WTC11 (cell line): Measurements from ENCODE around the gene CADM2. TPM values are rescaled to one million over a fixed set of nuclear protein-coding genes. Genes with fewer than 3 reads are reported as not detected.

Experiments used
- ATAC-seq: fragments of 200-7000 bp; cut with Tn5 transposase; 2 replicates; pipeline ENCODE4 v1.10.0; 2021; ENCODE audit warnings: mild to moderate bottlenecking, moderate library complexity
- CTCF ChIA-PET: fragments of 300-600 bp; sonication (Branson Sonifier 250); formaldehyde crosslinking; loops from one replicate; lab custom pipeline; 2021; ENCODE audit warnings: antibody characterized with exemption; lab: Charles Lee
- POLR2A ChIA-PET: fragments of 350-600 bp; sonication (Branson Sonifier 250); formaldehyde crosslinking; loops from one replicate; lab custom pipeline; 2021; ENCODE audit warnings: antibody characterized with exemption; lab: Charles Lee
- DNase-seq: peaks from one replicate; pipeline ENCODE4 v3.0.0; 2021; ENCODE audit warnings: low spot score
- H3K27ac Mint-ChIP-seq: 2 replicates; pipeline ENCODE4 v1.8.0; 2021; ENCODE audit warnings: mixed read lengths
- H3K27me3 Mint-ChIP-seq: 2 replicates; pipeline ENCODE4 v1.8.0; 2021; ENCODE audit warnings: low read depth, mild to moderate bottlenecking, moderate library complexity, mixed read lengths
- H3K36me3 Mint-ChIP-seq: 2 replicates; pipeline ENCODE4 v1.8.0; 2021; ENCODE audit warnings: mixed read lengths
- H3K4me1 Mint-ChIP-seq: 2 replicates; pipeline ENCODE4 v1.8.0; 2022; ENCODE audit warnings: mixed read lengths
- H3K4me3 Mint-ChIP-seq: 2 replicates; pipeline ENCODE4 v1.8.0; 2021; ENCODE audit warnings: mild to moderate bottlenecking, moderate library complexity, mixed read lengths
- H3K9me3 Mint-ChIP-seq: 2 replicates; pipeline ENCODE4 v1.8.0; 2021; ENCODE audit warnings: mixed read lengths
- ETV6 ChIP-seq: sonication (generic); formaldehyde crosslinking; IDR thresholded peaks from 2 replicates; pipeline ENCODE4 v1.8.1; 2022; ENCODE audit warnings: mild to moderate bottlenecking, missing genetic modification reagents
- HMGA2 ChIP-seq: fragments of 250-450 bp; sonication (Bioruptor Pico); IDR thresholded peaks from 2 replicates; pipeline ENCODE4 v1.4.0; 2021; ENCODE audit warnings: mild to moderate bottlenecking, moderate library complexity
- JAZF1 ChIP-seq: fragments of 250-450 bp; sonication (Bioruptor Pico); IDR thresholded peaks from 2 replicates; pipeline ENCODE4 v1.9.0; 2021; ENCODE audit warnings: moderate library complexity, mild to moderate bottlenecking, inconsistent platforms
- KAT7 ChIP-seq: sonication (generic); formaldehyde crosslinking; IDR thresholded peaks from 2 replicates; pipeline ENCODE4 v1.8.1; 2023; ENCODE audit warnings: missing genetic modification reagents, mild to moderate bottlenecking, borderline replicate concordance
- NFATC4 ChIP-seq: fragments of 250-450 bp; sonication (Bioruptor Pico); IDR thresholded peaks from 2 replicates; pipeline ENCODE4 v1.9.0; 2021; ENCODE audit warnings: mild to moderate bottlenecking
- NR1H2 ChIP-seq: sonication (generic); formaldehyde crosslinking; IDR thresholded peaks from 2 replicates; pipeline ENCODE4 v1.9.0; 2021; ENCODE audit warnings: mild to moderate bottlenecking, moderate library complexity, missing genetic modification reagents
- RORB ChIP-seq: fragments of 250-450 bp; sonication (Bioruptor Pico); IDR thresholded peaks from 2 replicates; pipeline ENCODE4 v1.9.0; 2021; ENCODE audit warnings: mild to moderate bottlenecking
- TEAD1 ChIP-seq: sonication (generic); formaldehyde crosslinking; IDR thresholded peaks from 2 replicates; pipeline ENCODE4 v1.8.0; 2022; ENCODE audit warnings: mild to moderate bottlenecking, missing genetic modification reagents
- ZNF232 ChIP-seq: sonication (generic); formaldehyde crosslinking; IDR thresholded peaks from 2 replicates; pipeline ENCODE4 v1.8.0; 2022; ENCODE audit warnings: mild to moderate bottlenecking, missing genetic modification reagents
- ZNF416 ChIP-seq: fragments of 250-450 bp; sonication (Bioruptor Pico); IDR thresholded peaks from 2 replicates; pipeline ENCODE4 v1.9.0; 2021; ENCODE audit warnings: mild to moderate bottlenecking, inconsistent platforms
- total RNA-seq: library from RNA; stranded (reverse); gene quantifications from 3 replicates; pipeline ENCODE4 v1.2.3, GENCODE V29; 2021
- TF ChIP-seq, protein P1 (sequence below): sonication (generic); formaldehyde crosslinking; IDR thresholded peaks from 2 replicates; pipeline ENCODE4 v1.8.0; 2023; ENCODE audit warnings: missing genetic modification reagents
- TF ChIP-seq, protein P2 (sequence below): fragments of 250-450 bp; sonication (Bioruptor Pico); IDR thresholded peaks from 2 replicates; pipeline ENCODE4 v2.1.2; 2022; ENCODE audit warnings: mild to moderate bottlenecking, moderate library complexity
- TF ChIP-seq, protein P3 (sequence below): sonication (generic); formaldehyde crosslinking; IDR thresholded peaks from 2 replicates; pipeline ENCODE4 v1.8.1; 2022; ENCODE audit warnings: mild to moderate bottlenecking, missing genetic modification reagents, moderate library complexity, borderline replicate concordance
- TF ChIP-seq, protein P4 (sequence below): sonication (generic); formaldehyde crosslinking; IDR thresholded peaks from 2 replicates; pipeline ENCODE4 v1.8.0; 2022; ENCODE audit warnings: missing genetic modification reagents
- TF ChIP-seq, protein P5 (sequence below): sonication (generic); formaldehyde crosslinking; IDR thresholded peaks from 2 replicates; pipeline ENCODE4 v1.8.0; 2022; ENCODE audit warnings: mild to moderate bottlenecking, missing genetic modification reagents
- TF ChIP-seq, protein P6 (sequence below): sonication (generic); formaldehyde crosslinking; conservative IDR thresholded peaks from 2 replicates; pipeline ENCODE4 v1.8.1; 2022; ENCODE audit warnings: mild to moderate bottlenecking, missing genetic modification reagents

CADM2 gene
- total RNA-seq, 1 experiment from 2014 or later, result 18.8 TPM

DNA sequence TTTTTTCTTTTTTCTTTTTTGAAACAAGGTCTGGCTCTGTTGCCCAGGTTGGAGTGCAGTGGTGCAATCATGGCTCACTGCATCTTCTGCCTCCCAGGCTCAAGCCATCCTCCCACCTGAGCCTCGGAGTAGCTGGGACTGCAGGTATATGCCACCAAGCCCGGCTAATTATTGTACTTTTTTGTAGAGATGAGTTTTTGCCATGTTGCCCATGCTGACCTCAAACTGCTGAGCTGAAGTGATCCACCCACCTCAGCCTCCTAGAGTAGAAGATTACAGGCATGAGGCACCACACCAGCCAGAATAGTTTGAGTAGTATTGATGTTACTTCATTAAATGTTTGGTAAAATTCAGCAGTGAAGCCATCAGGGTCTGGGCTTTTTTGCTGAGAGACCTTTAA is 251.8 kb downstream of the CADM2 start (continued):
- TF ChIP-seq HMGA2 (CRISPR knock-in tag) (no peak), JAZF1 (CRISPR knock-in tag) (no peak)

DNA sequence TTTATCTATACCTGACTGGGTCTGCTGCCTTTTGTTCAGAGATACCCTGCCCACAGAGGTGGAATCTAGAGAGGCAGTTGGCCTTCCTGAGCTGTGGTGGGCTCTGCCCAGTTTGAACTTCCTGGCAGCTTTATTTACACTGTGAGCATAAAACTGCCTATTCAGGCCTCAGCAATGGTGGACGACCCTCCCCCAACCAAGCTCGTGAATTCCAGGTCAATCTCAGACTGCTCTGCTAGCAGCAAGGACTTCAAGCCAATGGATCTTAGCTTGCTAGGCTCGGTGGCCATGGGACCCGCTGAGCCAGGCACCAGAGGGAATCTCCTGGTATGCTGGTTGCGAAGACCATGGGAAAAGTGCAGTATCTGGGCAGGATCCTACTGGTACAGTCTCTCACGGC is 270.2 kb downstream of the CADM2 start:
- H3K4me3 Mint-ChIP-seq, result no peak overlapping the region
- CTCF ChIA-PET, result no interaction called here
- POLR2A ChIA-PET, result no interaction called here
- no peak for DNase-seq
- peaks cover 10% of the 10 kb centered on the region for H3K36me3 Mint-ChIP-seq
- H3K27me3 Mint-ChIP-seq, result no peaks in the 10 kb centered on the region
- TF ChIP-seq, protein P1, sequence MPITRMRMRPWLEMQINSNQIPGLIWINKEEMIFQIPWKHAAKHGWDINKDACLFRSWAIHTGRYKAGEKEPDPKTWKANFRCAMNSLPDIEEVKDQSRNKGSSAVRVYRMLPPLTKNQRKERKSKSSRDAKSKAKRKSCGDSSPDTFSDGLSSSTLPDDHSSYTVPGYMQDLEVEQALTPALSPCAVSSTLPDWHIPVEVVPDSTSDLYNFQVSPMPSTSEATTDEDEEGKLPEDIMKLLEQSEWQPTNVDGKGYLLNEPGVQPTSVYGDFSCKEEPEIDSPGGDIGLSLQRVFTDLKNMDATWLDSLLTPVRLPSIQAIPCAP (CRISPR knock-in tag), result no peak
- TF ChIP-seq, protein P2, sequence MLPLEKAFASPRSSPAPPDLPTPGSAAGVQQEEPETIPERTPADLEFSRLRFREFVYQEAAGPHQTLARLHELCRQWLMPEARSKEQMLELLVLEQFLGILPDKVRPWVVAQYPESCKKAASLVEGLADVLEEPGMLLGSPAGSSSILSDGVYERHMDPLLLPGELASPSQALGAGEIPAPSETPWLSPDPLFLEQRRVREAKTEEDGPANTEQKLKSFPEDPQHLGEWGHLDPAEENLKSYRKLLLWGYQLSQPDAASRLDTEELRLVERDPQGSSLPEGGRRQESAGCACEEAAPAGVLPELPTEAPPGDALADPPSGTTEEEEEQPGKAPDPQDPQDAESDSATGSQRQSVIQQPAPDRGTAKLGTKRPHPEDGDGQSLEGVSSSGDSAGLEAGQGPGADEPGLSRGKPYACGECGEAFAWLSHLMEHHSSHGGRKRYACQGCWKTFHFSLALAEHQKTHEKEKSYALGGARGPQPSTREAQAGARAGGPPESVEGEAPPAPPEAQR (CRISPR knock-in tag), result no peak
- TF ChIP-seq TEAD1 (CRISPR knock-in tag) (no peak), JAZF1 (CRISPR knock-in tag) (no peak), ZNF416 (CRISPR knock-in tag) (no peak)
- TF ChIP-seq, protein P3, sequence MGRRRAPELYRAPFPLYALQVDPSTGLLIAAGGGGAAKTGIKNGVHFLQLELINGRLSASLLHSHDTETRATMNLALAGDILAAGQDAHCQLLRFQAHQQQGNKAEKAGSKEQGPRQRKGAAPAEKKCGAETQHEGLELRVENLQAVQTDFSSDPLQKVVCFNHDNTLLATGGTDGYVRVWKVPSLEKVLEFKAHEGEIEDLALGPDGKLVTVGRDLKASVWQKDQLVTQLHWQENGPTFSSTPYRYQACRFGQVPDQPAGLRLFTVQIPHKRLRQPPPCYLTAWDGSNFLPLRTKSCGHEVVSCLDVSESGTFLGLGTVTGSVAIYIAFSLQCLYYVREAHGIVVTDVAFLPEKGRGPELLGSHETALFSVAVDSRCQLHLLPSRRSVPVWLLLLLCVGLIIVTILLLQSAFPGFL (CRISPR knock-in tag), result no peak
- TF ChIP-seq, protein P4, sequence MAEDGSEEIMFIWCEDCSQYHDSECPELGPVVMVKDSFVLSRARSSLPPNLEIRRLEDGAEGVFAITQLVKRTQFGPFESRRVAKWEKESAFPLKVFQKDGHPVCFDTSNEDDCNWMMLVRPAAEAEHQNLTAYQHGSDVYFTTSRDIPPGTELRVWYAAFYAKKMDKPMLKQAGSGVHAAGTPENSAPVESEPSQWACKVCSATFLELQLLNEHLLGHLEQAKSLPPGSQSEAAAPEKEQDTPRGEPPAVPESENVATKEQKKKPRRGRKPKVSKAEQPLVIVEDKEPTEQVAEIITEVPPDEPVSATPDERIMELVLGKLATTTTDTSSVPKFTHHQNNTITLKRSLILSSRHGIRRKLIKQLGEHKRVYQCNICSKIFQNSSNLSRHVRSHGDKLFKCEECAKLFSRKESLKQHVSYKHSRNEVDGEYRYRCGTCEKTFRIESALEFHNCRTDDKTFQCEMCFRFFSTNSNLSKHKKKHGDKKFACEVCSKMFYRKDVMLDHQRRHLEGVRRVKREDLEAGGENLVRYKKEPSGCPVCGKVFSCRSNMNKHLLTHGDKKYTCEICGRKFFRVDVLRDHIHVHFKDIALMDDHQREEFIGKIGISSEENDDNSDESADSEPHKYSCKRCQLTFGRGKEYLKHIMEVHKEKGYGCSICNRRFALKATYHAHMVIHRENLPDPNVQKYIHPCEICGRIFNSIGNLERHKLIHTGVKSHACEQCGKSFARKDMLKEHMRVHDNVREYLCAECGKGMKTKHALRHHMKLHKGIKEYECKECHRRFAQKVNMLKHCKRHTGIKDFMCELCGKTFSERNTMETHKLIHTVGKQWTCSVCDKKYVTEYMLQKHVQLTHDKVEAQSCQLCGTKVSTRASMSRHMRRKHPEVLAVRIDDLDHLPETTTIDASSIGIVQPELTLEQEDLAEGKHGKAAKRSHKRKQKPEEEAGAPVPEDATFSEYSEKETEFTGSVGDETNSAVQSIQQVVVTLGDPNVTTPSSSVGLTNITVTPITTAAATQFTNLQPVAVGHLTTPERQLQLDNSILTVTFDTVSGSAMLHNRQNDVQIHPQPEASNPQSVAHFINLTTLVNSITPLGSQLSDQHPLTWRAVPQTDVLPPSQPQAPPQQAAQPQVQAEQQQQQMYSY (CRISPR knock-in tag), result no peak
- TF ChIP-seq, all 79 proteins: peak for 0
- H3K9me3 Mint-ChIP-seq, result peaks cover 24% of the 10 kb centered on the region
- peaks cover 12% of the 10 kb centered on the region for H3K4me1 Mint-ChIP-seq
- no peak overlapping the region for H3K27ac Mint-ChIP-seq
- ATAC-seq, result peak; percentile 80

DNA sequence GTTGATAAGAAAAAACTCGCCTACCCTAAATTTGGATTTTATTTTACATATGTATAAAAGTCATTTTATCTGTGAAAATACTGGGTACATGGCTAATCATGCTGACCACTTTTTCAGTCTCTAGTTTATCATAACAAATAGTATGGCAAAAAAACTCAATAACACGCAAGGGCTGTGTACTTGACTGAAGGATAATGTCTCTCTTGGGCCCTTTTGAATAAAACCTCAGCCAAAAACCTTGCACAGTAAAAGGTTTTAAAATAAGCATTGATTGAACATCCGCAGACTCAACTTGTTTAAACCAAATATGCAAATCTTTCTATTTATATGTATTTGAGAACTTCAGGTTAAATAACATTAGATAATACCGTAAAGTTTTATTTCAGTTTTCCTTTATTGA is 285.3 kb downstream of the CADM2 start:
- no peak for ATAC-seq
- POLR2A ChIA-PET, result no interaction called here
- no peaks in the 10 kb centered on the region for H3K9me3 Mint-ChIP-seq
- H3K36me3 Mint-ChIP-seq, result no peaks in the 10 kb centered on the region
- CTCF ChIA-PET, result no interaction called here
- no peak for DNase-seq
- H3K4me1 Mint-ChIP-seq, result no peaks in the 10 kb centered on the region
- no peak overlapping the region for H3K4me3 Mint-ChIP-seq
- TF ChIP-seq NR1H2 (CRISPR knock-in tag) (no peak), ZNF232 (CRISPR knock-in tag) (no peak), RORB (no peak), ETV6 (CRISPR knock-in tag) (no peak), NFATC4 (CRISPR knock-in tag) (no peak), KAT7 (CRISPR knock-in tag) (no peak), JAZF1 (CRISPR knock-in tag) (no peak)
- TF ChIP-seq, protein P5, sequence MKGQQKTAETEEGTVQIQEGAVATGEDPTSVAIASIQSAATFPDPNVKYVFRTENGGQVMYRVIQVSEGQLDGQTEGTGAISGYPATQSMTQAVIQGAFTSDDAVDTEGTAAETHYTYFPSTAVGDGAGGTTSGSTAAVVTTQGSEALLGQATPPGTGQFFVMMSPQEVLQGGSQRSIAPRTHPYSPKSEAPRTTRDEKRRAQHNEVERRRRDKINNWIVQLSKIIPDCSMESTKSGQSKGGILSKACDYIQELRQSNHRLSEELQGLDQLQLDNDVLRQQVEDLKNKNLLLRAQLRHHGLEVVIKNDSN, result no peak
- TF ChIP-seq, protein P4 (CRISPR knock-in tag), result no peak
- TF ChIP-seq, protein P6, sequence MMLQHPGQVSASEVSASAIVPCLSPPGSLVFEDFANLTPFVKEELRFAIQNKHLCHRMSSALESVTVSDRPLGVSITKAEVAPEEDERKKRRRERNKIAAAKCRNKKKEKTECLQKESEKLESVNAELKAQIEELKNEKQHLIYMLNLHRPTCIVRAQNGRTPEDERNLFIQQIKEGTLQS (CRISPR knock-in tag), result no peak
- H3K27ac Mint-ChIP-seq, result no peak overlapping the region
- no peaks in the 10 kb centered on the region for H3K27me3 Mint-ChIP-seq
